Neural progenitor cell (in vitro differentiated cells): ENCODE measurements around the gene MICU2.

Experiments used
- CTCF ChIP-seq: fragments of 200-600 bp; sonication (generic); IDR thresholded peaks from 2 replicates; pipeline ENCODE4 v1.5.1; 2017; ENCODE audit warnings: antibody characterized with exemption, mild to moderate bottlenecking
- EZH2 ChIP-seq: fragments of 200-600 bp; sonication (generic); IDR thresholded peaks from 2 replicates; pipeline ENCODE4 v1.6.1; 2017; ENCODE audit warnings: antibody characterized with exemption, mild to moderate bottlenecking, moderate library complexity
- EZH2phosphoT487 ChIP-seq: fragments of 200-600 bp; sonication (generic); IDR thresholded peaks from 2 replicates; pipeline ENCODE4 v1.6.1; 2017; ENCODE audit warnings: antibody characterized with exemption

DNA sequence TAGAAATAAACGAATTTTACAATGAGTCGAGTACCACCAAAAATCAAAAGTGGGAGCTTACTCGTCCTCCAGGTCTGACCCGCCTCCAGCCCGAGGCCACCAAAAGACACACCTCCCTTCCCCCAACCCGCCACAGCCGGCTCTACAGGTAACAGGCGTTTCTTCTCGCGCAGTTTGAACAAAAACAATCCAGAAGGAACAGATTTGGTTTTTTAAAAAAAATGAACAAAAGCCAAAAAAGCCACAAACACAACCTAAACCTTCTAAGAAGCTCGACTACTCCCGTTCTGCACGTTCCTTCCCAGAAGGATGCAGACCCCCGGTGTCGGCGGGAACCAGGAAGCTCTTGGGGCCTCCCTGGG, 145.5 kb downstream of the MICU2 start:
- no peak for TF ChIP-seq CTCF
- TF ChIP-seq EZH2: no peak
- no peak for TF ChIP-seq EZH2phosphoT487
